ENCODE data around the gene C19orf25. TPM values are rescaled to one million over a fixed set of nuclear protein-coding genes. Genes with fewer than 3 reads are reported as not detected.

Gene C19orf25
- total RNA-seq, 2 donors from 2014 or later = 40.0 to 51.1 TPM

GRCh38 chr19:1505012-1505411 lies 26.0 kb upstream of the C19orf25 start:
- no peak overlapping the region for H3K27ac Mint-ChIP-seq
- H3K27me3 ChIP-seq (ENCODE audit: control insufficient read depth, insufficient read depth, low read length, poor library complexity, severe bottlenecking) = peaks cover 16% of the 10 kb centered on the region
- H3K36me3 Mint-ChIP-seq (ENCODE audit: low read depth) = peaks cover 5% of the 10 kb centered on the region
- H3K36me3 ChIP-seq (ENCODE audit: control insufficient read depth, insufficient read depth, low read length) = no peaks in the 10 kb centered on the region
- no peak overlapping the region for H3K27ac ChIP-seq (ENCODE audit: low read depth, low read length)
- TF ChIP-seq, protein P1, sequence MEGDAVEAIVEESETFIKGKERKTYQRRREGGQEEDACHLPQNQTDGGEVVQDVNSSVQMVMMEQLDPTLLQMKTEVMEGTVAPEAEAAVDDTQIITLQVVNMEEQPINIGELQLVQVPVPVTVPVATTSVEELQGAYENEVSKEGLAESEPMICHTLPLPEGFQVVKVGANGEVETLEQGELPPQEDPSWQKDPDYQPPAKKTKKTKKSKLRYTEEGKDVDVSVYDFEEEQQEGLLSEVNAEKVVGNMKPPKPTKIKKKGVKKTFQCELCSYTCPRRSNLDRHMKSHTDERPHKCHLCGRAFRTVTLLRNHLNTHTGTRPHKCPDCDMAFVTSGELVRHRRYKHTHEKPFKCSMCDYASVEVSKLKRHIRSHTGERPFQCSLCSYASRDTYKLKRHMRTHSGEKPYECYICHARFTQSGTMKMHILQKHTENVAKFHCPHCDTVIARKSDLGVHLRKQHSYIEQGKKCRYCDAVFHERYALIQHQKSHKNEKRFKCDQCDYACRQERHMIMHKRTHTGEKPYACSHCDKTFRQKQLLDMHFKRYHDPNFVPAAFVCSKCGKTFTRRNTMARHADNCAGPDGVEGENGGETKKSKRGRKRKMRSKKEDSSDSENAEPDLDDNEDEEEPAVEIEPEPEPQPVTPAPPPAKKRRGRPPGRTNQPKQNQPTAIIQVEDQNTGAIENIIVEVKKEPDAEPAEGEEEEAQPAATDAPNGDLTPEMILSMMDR (conservative IDR thresholded peaks at IDR 0.05) = no peak
- peaks cover 3% of the 10 kb centered on the region for H3K4me1 Mint-ChIP-seq
- DNase-seq = no peak
- peaks cover under 1% of the 10 kb centered on the region for H3K4me1 ChIP-seq (ENCODE audit: control insufficient read depth, insufficient read depth, low read length)
- H3K4me3 Mint-ChIP-seq = no peak overlapping the region
- no peak overlapping the region for H3K4me3 ChIP-seq (ENCODE audit: low read length)
- WGBS, 2 experiments (ENCODE audit: insufficient coverage in 1 of 2, insufficient read length in 1 of 2) = 83 to 86% methylated on average over 8 of the region's 8 CpGs
- no peak overlapping the region for H3K9ac ChIP-seq (ENCODE audit: extremely low read depth, low read length, poor library complexity, severe bottlenecking)
- H3K27me3 Mint-ChIP-seq (ENCODE audit: insufficient read depth) = peaks cover 53% of the 10 kb centered on the region
- peaks cover 5% of the 10 kb centered on the region for H3K9me3 ChIP-seq (ENCODE audit: control insufficient read depth, low read length)
- H3K9me3 Mint-ChIP-seq = peaks cover 17% of the 10 kb centered on the region

GRCh38 chr19:1503925-1504773 lies 25.1 kb upstream of the C19orf25 start:
- Mint-ChIP-seq H3K4me3 (no peak overlapping the region), H3K36me3 (ENCODE audit: low read depth) (peaks cover 5% of the 10 kb centered on the region), H3K27ac (no peak overlapping the region), H3K4me1 (no peaks in the 10 kb centered on the region), H3K27me3 (ENCODE audit: insufficient read depth) (peaks cover 46% of the 10 kb centered on the region), H3K9me3 (peaks cover 22% of the 10 kb centered on the region)
- TF ChIP-seq, protein P1 (conservative IDR thresholded peaks at IDR 0.05) = no peak
- H3K36me3 ChIP-seq (ENCODE audit: control insufficient read depth, insufficient read depth, low read length) = no peaks in the 10 kb centered on the region
- H3K27ac ChIP-seq (ENCODE audit: low read depth, low read length) = no peak overlapping the region
- 74 to 76% methylated on average over 10 to 23 of the region's 23 CpGs for WGBS, 2 experiments (ENCODE audit: insufficient coverage in 1 of 2, insufficient read length in 1 of 2)
- peaks cover 8% of the 10 kb centered on the region for H3K9me3 ChIP-seq (ENCODE audit: control insufficient read depth, low read length)
- H3K27me3 ChIP-seq (ENCODE audit: control insufficient read depth, insufficient read depth, low read length, poor library complexity, severe bottlenecking) = peaks cover 16% of the 10 kb centered on the region
- no peak for DNase-seq
- no peaks in the 10 kb centered on the region for H3K4me1 ChIP-seq (ENCODE audit: control insufficient read depth, insufficient read depth, low read length)
- no peak overlapping the region for H3K9ac ChIP-seq (ENCODE audit: extremely low read depth, low read length, poor library complexity, severe bottlenecking)
- no peak overlapping the region for H3K4me3 ChIP-seq (ENCODE audit: low read length)

DNA sequence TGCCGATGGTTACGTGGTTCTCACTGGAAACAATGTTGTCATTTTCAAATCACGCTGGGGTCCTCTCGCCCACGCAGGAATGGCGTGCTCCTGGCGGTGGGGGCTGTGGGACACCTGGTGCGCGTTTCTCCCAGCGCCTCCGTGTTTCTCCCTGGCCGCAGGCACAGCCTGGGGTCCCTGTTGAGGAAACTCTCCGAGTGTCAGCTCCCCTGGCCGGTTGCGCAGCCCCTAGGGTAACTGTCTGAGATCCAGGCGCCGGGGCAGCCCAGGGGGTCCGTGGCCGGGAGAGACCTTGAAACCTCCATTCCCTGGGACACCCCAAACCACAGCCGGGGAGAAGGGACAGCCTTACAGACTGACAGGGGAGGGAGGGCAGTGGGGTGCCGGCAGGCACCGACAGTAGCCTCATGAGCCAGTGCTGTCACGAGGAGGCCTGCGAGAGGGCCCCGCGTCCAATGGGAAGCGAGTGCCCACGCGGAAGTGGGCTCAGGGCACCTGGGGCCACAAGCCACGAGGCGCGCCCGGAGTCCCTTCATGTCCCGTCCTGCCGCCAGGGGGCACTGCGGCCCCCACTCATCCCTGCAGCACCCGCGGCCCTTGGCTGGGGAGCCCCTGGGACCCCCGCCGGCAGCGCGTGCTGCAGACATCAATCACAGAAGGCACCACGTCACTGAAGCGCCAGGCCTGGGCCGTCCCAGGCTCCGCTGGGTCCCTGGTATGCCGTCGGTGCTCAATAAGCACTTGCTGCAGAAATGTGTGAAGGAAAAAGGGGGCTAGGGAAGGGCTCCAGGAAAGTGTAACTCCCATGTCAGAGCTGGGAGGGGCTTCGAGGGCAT lies 24.3 kb upstream of the C19orf25 start:
- no peaks in the 10 kb centered on the region for H3K36me3 ChIP-seq (ENCODE audit: control insufficient read depth, insufficient read depth, low read length)
- H3K27ac Mint-ChIP-seq = no peak overlapping the region
- no peak overlapping the region for H3K4me3 ChIP-seq (ENCODE audit: low read length)
- WGBS, 2 experiments (ENCODE audit: insufficient coverage in 1 of 2, insufficient read length in 1 of 2) = 21 to 32% methylated on average over 27 to 49 of the region's 49 CpGs
- no peaks in the 10 kb centered on the region for H3K4me1 ChIP-seq (ENCODE audit: control insufficient read depth, insufficient read depth, low read length)
- TF ChIP-seq, protein P1 (conservative IDR thresholded peaks at IDR 0.05) = peak; percentile 92
- H3K36me3 Mint-ChIP-seq (ENCODE audit: low read depth) = peaks cover 5% of the 10 kb centered on the region
- no peak overlapping the region for H3K27ac ChIP-seq (ENCODE audit: low read depth, low read length)
- no peak overlapping the region for H3K9ac ChIP-seq (ENCODE audit: extremely low read depth, low read length, poor library complexity, severe bottlenecking)
- peaks cover 16% of the 10 kb centered on the region for H3K27me3 ChIP-seq (ENCODE audit: control insufficient read depth, insufficient read depth, low read length, poor library complexity, severe bottlenecking)
- peaks cover 8% of the 10 kb centered on the region for H3K9me3 ChIP-seq (ENCODE audit: control insufficient read depth, low read length)
- H3K9me3 Mint-ChIP-seq = peaks cover 24% of the 10 kb centered on the region
- no peaks in the 10 kb centered on the region for H3K4me1 Mint-ChIP-seq
- DNase-seq = peak; percentile 91
- peaks cover 41% of the 10 kb centered on the region for H3K27me3 Mint-ChIP-seq (ENCODE audit: insufficient read depth)
- H3K4me3 Mint-ChIP-seq = no peak overlapping the region

Measured in endodermal cell (in vitro differentiated cells).